HG03439 (cell line): ENCODE results near the gene IQCN.
A peak's percentile ranks its signal among the peaks of the same experiment; 100 is the strongest.

Source experiments
- ATAC-seq: cut with Tn5 transposase; IDR thresholded peaks from one replicate; pipeline ENCODE4 v1.9.1; 2021; ENCODE audit warnings: mild to moderate bottlenecking, moderate library complexity; ENCODE audit not compliant: unreplicated experiment

The IQCN gene

GRCh38 chr19:18274219-18274780 lies at the start of gene IQCN:
Gene IQCN (minus strand): TSS chr19:18274452. CDS start chr19:18269478, 4,974 bp downstream.
- ATAC-seq, result no peak

DNA sequence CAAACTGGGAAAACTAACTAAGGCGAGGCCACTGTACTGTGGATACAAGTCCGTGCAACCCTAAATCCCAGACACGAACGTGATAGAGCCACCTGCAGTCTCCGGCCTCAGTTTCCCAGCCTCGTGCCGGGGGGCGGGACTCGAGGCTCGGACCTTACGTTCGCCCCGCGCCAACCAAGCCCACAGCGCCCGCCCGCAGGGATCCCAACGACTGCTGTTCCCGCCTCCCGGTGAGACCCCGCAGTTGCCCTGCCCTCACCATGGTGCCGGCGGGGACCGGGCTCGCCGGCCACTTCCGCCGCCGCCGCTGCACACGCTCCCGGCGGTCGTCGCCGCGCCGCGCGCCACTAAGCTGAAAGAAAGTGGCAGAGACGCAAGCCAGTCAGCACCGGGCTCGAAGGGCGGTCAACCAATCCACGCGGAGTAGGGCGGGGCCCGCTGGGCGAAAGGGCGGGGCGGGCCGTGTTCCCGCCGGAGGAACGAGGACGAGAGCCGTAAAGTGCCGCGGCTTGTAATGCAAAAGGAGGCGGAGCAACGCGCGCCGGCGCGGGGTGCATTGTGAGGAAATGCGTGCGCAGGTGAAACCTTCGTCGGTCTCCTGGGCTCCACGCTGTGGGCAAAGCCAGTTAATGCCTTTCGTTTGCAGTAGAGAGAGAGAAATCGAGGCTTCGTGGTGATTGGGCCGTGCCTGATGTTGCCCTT lies 48.7 kb upstream of the IQCN start, which contains the start of gene LSM4:
Gene LSM4, minus strand, starts transcription at position 318 of the 702 bp plus-strand sequence. Its CDS starts 56 bp downstream, at position 262.
- ATAC-seq, result peak; percentile 88

DNA sequence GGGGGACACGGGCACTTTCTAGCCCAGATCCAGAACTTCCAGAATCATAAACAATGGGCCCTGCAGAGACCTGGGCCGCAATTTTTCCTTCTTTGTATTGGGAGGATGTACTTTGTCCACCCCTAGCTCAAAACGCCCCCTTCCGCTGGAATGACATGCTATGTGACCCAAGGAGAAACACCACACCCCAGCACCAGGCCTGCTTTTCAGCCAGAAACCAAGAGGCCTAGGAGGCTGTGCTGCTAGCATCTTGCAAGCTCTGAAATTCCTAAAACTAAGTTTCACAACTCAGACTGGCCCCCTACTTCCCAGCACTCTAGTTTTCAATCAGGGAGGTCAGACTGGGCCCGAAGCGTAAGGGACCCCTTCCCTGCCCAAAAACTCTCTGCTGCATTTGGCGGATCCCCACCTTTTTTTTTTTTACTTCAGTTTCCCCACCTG lies 48.1 kb upstream of the IQCN start:
- no peak for ATAC-seq

- ATAC-seq, result no peak
These were observed 47.5 kb upstream of the IQCN start for GRCh38 chr19:18321734-18322102.

GRCh38 chr19:18320865-18321733 lies 46.8 kb upstream of the IQCN start:
- ATAC-seq, result no peak

- no peak for ATAC-seq
These were observed 45.4 kb upstream of the IQCN start for GRCh38 chr19:18319591-18320135.

DNA sequence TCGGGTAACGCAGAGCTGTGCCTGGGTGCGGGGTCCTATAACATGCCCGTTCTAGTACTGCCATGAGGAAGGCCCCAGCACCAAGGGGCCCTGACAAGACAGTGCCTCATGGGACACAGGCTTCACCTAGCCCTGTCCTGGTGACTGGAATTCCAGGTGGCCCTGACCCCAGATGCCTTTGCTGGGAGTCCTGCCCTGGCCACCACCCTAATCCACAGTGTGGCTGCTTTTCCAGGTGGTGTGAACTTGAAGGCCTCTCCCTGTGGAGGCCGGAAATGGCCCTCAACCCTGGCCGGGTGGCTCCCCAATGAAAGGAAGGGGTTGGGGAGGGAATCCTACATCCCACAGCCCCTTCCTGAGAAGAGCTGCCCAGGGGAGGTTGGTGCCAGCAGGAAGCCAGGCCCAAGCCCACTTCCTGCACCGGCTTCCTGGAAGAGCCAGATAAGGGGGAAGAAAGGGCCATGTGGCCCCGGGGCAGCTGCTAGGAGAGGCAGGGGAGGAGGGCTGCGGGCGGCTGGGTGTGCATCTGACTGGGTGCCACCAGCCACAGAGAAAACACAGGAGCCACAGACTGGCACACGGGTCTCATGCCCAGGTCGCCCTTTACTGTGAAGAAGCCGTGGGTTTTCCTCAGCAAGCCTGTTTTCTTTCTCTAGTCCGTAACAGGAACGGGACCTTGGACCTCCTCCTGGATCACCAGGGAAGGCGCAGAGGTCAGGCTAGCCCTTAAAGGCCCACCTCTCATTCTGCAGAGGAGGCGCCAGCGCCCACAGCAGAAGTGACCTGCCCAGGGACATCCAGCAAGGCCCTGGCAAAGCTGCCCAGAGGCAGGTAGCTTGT lies 43.9 kb upstream of the IQCN start:
- ATAC-seq, result no peak

- ATAC-seq, result no peak
These were observed 39.1 kb upstream of the IQCN start for GRCh38 chr19:18313398-18313797.

- no peak for ATAC-seq
These were observed 37.9 kb upstream of the IQCN start for GRCh38 chr19:18312092-18312534.

DNA sequence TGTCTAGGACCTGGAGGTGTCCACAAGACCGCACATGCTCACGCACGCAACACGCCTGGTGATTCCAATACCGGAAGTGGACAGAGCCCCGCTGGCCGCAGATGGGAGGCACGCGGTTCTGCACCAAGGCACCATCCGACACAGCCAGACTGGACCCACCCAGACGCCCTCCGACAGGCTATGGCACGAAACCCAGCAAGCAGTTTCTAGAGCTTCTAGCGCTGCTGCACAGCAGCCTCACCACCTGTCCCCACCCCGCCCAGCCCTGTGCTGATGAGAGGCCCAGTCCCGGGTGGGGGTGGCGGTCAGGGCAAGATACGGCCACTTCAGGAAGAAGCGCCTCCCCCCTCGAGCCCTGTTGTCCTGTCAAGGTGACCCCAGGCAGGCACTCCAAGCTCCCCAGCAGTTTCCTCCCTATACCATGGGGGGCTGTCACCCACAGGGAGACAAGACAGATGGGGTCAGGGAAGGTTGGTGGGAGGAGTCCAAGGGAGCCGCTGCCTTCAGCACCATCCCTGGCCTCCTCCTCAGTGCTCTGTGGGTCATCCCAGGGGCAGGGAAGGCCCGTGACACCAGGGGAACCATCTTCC lies 37.3 kb upstream of the IQCN start:
- no peak for ATAC-seq

DNA sequence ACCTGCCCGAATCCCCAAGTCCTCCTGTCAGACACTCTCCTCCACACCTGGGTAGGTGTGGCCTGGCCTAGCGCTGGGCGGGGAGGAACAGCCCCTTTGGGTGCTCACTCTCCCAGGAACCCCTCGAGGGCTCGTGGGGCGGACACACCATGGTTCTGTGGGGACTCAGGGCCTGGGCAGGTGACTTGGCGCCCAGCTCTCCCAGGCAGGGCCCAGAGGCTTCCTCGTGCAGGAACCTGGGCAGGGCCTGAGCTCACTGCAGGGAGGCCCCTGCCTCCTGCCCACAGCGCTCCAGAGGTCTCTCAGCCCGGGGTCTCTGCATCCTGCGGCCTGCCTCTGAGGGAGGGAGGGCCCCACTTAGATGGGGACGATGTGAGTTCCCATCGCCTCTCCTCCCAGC lies 36.7 kb upstream of the IQCN start:
- no peak for ATAC-seq

GRCh38 chr19:18310118-18310909 lies 36.1 kb upstream of the IQCN start:
- ATAC-seq, result no peak

DNA sequence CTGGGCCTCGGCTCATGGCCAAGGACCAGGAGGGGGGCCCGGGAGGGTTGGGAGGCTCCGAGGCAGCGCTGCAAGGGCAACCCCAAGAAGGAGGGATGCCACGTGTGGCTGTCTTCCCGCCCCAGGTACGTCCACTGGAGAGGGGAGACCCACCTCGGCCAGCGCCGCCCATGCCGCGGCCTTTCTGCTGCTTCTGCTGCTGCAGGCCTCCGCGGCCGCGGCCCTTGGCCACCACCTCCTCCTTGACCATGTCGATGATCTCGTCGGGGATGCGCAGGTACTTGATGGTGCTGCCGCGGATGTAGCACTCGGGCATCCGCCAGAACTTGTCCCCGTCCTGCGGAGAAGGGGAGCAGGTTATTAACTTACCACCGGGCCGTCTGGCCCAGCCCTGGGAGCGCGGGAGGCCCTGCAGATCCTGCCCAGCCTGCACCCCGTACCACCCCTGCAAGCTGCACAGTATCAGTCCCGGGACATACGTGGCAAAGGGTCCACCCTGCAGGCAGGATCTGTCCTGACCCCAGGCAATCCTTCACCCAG lies 35.3 kb upstream of the IQCN start:
- no peak for ATAC-seq

- no peak for ATAC-seq
These were observed 34.7 kb upstream of the IQCN start for GRCh38 chr19:18308948-18309325.

- no peak for ATAC-seq
These were observed 34.0 kb upstream of the IQCN start for GRCh38 chr19:18308051-18308947.

GRCh38 chr19:18307271-18307681 lies 33.0 kb upstream of the IQCN start:
- no peak for ATAC-seq

- no peak for ATAC-seq
These were observed 32.6 kb upstream of the IQCN start for GRCh38 chr19:18306888-18307260.
